NCI-H1417 (cell line): ENCODE data around the gene AK4.
"Not testable (repeated sequence)": the region's sequence is repeated elsewhere in the genome, so short reads cannot be mapped to it uniquely, and the experiment has no call there.

Experiments used
- DNase-seq, 3 experiments: peaks; one replicate each; lab custom pipeline; 2025; lab: John Stamatoyannopoulos, UW

Gene AK4

DNA sequence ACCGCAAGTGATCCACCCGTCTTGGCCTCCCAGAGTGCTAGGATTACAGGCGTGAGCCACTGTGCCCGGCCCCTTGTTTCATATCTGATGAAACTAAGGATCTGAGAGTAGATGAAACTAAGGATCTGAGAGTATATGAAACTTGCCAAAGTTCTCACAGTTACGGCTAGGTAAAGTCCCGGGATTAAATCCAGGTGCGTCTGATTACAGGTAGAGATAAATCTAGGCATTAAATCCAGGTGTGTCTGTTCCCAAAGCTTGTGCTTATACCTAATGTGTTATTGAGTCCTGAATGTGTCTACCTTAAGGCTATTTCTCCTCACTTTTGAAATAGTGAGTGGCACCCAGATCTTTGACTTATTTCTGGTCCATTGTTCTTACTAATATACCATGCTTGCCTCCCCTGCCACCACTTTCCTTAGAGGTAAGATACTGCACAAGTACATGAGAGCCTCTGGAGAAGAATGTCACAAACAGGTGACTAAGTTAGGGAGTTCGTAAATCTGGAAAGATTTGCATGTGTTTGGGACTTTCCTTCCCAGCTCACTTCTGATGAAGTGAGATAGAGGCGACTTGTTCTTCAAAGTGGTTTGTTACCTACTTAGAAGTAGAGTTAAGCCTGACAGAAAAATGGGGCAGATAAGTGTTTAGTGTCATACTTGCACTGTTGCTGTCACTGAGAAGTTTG is 66.5 kb downstream of the AK4 start:
- DNase-seq, result no peak

- no peak for DNase-seq
Measured at GRCh38 chr1:65216989-65217388, 69.0 kb downstream of the AK4 start.

DNA sequence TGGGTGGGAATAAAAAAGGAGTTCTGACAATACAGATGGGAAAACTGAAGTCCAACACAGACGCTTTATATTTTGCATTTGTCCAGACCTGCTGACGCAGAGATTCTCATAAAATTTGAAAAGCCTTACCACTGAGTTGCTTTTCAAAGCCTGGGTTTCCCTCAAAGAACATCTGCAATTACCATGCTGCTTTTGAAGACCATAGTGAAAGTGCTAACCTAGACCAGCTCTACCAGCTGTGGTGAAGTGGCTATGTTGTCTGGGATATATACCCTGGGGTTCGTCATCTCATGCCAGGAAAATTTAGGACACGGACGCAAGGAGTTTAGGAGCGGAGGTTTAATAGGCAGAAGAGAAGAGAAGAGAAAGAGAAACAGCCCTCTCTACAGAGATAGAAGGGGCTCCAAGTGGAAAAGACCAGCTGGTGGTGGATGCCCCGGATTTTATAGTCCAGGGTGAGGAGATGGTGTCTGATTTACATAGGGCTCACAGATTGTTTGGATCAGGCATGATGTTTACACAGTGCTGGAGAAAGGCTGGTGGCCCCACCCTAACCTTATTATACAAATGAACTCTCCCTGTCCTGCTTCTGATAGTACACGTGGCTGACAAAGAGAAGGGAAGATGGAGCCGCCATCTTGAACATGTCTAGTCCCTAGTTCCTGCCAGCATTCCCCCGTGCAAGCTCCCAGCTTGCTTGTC is 73.8 kb downstream of the AK4 start:
- peak in 1 of 3 experiments; percentile 5 for DNase-seq

DNA sequence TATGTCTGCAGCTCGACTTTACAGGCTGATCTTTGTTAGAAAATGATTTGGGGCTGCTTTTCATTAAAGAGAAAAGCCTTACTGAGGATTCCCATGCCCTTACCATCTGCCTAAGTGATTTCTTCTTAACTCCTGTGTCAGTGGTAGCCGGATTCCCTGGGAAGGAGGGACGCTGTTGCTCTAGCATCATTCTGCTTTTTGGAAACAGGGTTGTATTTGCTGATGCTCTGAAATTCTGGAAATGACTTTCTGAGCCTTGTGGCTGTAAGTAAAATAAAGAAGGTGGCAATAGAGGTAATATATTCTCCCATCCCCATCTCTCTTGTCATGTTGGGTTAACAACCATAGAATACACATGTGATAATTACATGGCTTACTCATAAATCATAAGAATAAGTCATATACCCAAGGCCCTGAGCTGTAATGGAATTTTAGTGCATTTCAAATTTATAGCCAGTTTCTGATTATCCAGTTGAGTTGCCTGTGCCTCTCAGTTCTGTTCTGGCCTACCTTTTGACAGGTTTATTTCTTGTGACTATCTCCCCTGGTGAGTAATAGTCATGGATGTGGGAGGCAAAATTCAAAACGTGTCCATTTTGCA is 74.4 kb downstream of the AK4 start:
- DNase-seq, result no peak

GRCh38 chr1:65224681-65225091 is 76.7 kb downstream of the AK4 start:
- DNase-seq, result no peak

DNA sequence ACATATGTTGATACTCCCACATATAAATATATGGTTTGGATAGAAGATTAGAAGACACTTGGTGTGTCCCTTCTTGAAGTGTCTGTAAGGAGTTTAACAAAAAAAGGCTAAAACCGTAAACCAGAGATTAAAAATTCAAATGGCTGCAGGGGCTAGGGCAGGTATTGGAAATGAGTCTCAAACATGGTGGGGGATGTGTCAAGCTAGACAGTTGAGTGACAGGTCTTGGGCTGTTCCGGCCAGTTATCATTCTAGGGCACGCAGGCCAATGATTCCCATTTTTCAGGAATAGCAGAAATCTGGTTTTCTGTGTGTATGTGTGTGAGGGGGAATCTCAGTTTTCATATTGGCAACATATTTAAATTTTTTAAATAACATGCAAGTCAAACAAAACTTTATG is 77.2 kb downstream of the AK4 start:
- DNase-seq, result no peak

DNA sequence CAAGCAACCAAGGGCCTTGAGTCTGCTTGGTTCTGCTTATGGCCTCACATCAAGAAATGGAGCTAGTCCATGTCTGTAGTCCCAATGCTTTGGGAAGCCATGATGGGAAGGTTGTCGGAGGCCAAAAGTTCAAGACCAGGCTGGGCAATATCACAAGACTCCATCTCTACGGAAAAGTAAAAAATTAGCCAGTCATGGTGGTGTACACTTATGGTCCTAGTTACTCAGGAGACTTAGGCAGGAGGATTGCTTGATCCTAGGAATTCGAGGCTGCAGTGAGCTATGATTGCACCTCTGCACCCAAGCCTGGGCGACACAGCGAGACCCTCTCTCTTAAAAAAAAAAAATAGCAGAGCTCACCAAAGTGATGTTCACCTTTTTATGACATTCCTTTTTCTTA is 81.2 kb downstream of the AK4 start:
- DNase-seq, result no peak

- no peak for DNase-seq
Measured at GRCh38 chr1:65229754-65230339, 81.8 kb downstream of the AK4 start.

DNA sequence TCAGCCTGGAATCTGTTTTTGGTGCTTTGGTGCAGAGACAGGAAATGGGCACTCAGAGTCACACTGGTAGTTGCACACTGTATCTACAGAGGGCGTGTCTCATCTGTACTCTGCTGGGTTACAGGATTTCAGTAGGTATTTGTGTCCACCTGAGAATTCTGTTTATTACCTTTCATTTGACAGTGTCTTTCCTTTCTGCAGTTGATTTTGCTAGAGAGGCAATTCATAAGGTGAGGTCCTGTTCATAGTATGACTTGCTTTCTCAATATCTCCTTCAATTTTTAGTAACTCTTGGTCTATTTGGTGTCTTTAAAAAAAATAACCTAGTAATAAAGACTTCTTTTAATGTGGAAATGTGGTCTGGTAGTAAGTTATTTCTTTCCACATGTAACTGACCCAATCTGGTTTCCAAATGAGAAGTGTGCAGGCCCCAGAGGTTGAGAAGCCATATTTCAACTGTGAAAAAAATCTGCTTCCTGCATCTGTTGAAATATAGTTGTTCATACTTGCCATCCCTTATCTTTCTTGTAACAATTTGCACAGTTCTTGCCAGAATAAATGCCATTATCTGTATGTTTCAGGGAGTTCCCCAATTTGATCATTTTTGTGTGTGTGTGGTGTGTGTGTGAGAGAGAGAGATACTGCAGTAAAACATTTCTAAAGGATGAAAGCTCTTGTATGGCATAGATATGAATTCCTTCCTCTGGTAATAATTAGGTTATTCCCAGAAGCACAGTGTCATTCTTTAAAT is 82.9 kb downstream of the AK4 start:
- DNase-seq, result peak in 2 of 3 experiments; percentile 2 to 20

GRCh38 chr1:65231718-65232330 is 83.8 kb downstream of the AK4 start:
- no peak for DNase-seq

DNA sequence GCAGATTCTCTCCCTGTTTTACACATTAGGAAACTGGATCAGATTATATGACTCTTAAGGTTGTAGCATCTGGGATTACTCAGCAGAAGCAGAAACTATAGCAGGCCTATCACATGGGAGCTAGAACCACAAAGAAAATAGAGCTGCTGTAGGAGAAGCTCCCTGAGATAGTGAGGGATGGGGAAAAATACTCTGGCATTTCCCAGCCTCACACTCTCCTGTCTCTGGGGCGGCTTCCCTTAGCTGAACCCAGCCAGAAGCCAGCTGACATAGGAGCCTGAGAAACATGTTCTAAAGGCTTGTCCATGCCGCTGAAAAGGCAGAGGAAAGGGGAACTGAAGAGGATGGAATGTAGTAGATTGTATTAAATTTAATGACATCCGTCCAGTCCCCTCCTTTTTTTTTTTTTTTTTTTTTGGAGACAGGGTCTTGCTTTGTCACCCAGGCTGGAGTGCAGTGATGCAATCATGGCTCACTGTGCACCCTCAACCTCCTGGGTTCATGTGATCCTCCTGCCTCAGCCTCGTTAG is 84.5 kb downstream of the AK4 start:
- DNase-seq, result no peak

DNA sequence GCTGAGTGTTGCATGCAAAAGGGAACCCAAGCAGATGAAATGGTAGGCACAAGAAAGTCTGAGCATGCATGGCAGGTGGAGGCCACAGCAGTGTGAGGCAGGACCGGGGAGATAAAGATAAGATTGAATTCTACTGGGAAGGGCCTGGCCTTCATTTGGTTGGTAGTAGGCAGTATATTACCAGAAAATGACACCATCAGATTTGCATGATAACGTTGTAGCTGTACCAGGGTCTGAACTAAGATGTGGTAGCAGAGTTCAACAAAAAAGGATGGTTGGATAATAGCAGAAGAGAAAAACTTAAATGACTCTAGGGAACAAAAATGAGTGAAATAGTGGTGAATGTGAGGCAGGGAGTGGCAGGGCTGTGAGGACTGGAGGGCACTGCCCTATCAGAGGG is 85.8 kb downstream of the AK4 start:
- DNase-seq, result no peak

DNA sequence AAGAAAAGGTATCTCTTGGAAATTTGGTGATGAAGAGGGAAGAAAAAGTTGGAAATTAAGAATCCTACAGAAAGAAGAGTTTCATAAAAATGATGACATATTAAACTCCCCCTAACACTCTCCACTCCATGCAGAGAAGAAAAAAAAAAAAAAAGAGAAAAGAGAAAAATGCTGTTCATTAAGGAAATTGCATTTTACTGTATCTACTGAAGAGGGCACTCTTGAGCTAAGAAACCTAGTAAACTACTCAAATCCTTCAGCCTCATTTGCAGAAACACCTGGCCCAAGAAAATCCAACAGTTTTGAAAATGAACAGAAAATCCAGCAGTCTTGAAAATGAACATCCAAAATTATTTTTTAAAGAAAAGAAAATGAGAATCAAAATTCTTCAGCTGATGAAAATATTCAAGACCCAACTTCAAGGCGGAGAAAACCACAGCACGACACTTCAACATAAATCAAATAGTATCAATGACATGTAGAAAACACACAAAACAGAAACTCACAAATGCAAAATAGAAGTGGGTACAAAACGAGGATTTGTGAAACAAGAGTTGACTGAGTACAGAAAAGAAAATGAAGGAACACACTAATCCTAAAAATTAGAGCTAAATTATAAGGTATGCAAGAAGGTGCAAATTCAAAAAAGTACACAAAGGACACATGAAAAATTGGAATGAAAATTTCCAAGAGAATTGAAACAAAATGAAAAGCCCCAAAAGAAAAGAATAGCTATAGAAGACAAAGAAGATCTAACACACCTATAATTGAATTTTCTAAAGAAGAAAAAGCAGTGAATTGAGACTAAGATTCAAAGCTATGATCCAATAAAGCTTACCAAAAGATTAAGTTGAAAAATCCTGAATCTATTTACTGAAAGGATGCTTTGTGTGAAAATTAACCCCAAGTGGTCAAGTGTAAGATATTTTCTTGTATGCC is 88.1 kb downstream of the AK4 start:
- DNase-seq, result peak in 2 of 3 experiments; percentile 60 to 82

GRCh38 chr1:65237088-65237487 is 89.1 kb downstream of the AK4 start:
- not testable (repeated sequence) for DNase-seq

DNA sequence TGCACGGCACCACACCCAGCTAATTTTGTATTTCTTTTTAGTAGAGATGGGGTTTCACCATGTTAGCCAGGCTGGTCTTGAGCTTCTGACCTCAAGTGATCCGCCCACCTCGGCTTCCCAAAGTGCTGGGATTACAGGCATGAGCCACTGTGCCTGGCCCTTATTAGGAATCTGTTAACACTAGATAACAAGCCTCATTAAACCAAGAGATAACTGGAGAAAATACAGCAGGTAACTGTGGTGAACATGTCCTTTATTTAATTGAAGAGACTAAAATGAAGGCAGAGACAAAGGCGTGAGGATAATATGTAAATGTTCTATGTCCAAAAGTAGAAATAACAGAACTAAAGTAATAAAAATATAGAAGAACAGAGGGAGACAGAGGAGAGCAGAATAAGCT is 89.5 kb downstream of the AK4 start:
- DNase-seq, result no peak

DNA sequence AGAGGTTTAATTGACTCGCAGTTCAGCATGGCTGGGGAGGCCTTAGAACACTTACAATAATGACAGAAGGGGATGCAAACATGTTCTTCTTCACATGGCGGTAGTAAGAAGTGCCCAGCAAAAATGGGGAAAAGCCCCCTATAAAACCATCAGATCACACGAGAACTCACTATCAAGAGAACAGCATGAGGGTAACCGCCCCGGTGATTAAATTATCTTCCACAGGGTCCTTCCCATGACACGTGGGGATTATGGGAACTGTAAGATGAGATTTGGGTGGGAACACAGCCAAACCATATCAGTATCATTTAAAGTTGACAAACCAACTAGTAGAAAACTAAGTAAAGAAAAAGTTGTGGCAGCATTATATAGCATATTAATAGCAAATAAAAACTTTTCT is 90.0 kb downstream of the AK4 start:
- no peak for DNase-seq

GRCh38 chr1:65243491-65243890 is 95.5 kb downstream of the AK4 start:
- no peak for DNase-seq

DNA sequence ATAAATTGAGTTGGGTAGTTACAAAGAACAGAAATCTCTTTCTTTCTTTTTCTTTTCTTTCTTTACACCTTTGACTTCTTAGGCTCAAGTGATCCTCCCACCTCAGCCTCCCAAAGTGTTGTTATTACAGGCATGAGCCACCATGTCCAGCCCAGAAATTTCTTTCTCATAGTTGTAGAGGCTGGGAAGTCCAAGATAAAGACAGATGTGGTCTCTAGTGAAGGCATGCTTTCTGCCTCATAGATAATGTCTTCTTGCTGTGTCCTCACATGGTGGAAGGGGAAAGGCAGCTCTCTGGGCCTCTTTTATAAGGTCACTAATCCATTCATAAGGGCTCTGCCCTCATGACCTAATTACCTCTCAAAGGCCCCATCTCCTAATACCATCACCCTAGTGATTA is 97.3 kb downstream of the AK4 start:
- DNase-seq, result no peak

GRCh38 chr1:65247419-65248359 is 99.7 kb downstream of the AK4 start:
- DNase-seq, result no peak
